ENCODE measurements around the gene SUCO.
A peak's percentile ranks its signal among the peaks of the same experiment; 100 is the strongest.

The SUCO gene

DNA sequence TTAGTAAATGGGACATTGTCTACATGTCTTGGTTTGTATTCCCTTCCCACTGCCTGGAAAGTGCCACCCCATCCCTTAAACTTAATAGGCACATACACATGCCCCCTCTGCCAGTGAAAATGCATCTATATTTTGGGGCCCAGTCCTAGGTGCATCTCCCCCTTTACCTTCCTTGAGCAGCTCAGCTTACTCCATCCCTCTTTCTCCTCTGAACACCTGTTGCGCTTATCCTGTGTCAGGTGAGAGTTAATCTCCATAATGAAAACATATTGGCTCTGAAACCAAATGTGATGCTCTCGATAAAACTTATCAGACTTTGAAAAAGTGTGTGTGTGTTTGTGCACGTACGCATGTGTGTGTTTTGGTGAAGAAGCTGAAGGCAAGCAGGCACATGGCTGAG is 15.4 kb upstream of the SUCO start:
- DNase-seq = no peak

DNA sequence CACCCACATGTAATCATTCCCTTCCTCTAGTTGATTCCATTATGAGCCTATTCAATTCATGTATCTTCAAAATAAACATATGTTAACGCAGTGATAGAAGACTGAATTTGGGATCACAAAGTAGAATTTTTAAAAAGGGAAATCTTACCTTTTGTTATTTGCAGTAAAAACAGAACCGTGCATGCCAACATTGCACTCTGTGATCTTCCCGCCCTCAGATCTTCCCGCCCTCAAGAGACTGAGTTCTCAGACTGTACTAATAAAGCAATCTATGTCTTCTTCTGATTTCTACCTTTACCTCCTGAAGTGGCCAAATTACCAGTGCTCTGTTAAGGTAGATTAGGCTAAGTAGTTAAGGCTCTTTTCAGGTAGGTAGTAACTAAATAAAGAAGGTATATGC is 3.6 kb upstream of the SUCO start:
- no peak for DNase-seq

DNA sequence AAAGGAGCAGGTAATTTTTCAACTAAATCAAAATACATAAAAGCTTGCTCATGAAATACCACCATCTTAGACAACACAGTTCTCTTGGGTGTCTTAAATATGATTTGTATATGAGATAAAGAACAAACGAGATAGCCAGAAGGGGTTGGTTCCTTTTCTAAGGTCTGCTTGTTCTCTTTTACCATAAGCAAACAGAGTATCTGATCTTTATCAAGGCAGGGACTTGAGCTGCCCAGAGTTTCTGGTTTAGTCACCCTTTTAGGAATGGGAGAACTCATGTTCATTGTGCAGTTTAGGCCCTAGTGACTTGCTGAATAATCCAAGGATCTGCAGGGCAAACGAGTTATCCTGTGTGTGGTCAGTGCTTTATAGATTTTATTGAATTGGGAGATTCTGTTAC is 3.0 kb upstream of the SUCO start:
- no peak for DNase-seq

DNA sequence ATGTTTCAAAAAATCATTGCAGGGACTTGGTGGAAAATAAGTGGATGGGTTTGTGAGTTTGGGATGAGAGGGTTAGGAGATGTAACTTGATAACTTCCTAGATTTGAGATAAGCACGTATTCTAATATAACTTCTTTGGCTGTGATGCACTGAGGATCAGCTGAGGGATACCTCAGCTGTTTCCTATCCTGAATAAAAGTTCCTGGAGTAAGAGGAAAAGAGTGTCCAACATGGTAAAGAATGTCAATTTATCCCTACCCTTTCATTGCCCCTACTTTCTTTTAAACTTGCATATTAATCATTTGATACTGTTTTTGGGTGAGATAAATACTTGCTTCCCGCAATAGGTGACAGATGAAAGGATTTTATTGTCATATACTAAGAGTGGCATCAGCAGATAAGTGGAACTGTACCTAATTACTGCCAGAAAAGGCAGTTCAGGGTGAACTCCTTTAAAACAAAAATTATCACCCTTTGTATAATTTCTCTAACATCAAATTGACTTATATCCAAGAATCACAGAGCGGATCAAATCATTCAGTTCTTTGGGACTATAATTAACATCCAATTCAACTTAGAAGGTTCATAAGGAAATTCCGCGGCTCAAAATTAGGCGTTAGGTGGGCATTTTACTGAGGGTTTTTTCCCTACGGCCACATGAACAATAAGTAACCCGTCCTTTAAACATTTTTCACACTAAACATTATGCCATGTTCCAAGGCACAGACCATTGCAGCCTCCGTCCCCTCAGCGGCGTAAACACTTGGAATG is 1.4 kb upstream of the SUCO start:
- no peak for DNase-seq

DNA sequence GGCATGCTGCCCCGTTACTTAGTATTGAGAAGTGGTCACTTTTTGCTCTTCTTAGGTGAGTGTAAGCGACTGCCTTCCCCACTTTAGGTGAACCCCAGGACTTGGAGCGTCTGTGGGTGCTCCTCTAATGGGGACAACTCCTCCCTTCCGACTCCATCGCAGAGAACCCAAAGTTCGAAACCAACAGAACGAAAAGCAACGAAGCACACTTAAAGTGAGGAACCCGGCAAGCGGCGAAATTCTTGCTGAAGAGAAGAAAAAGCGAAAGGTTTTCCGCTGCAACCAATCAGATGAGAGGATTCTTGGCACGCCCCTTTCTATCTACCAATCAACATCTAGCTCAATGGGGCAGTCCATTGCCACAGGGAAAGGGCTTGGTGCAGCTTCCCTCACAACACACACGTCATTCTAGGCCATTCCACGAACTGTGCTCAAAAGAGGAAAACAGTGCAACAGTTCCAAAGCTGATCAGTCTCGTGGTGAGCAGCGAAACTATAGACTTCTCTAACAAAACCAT is 709 bp upstream of the SUCO start:
- peak; percentile 95 for DNase-seq

DNA sequence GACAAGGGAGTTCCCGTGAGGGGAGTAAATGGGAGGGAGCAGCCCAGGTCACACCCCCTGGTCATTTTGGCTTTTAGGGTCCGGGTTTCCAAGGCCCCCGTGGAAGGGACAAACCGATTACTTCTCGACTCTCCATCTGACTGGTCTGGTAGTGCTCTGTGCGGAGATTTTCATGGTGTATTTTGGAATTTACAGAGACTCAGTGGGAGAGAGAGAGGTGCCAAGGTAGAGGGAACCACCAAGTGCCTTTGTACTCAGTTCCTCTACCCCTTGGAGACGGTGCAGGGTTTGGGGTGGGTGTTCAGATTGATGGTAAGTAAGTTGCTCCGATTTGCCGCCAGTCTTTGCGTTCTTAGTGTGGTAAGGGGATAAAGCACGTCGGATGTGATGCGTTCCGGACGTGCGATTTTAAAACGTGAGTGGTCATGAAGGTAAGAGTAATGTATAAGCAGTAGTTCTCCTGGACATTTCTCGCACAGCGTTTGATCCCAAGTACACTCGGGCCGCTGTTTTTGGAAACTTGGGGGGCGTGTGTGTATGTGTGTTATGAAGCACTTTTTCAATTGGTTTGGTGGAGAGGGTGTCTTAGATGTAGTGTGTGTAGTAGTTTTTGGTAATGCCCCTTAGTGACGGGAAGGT is 682 bp downstream of the SUCO start:
- DNase-seq = peak; percentile 66

DNA sequence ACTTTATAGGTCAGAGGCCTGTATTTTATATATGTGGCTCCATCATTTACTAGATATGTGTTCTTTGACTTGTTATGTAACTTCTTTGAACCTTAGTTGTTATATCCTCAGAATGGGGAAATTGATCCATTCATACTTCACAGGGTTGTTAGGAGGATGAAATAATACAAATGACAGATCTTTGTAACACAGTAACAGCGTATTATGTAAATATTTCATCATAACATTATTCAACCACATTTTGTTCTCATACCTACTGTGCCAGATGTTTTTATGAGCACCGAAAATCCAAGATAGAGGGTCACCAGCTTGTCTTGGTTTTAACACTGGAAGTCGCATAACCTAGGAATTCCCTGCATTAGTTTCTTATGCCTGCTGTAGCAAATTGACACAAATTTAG is 3.3 kb downstream of the SUCO start:
- no peak for DNase-seq

DNA sequence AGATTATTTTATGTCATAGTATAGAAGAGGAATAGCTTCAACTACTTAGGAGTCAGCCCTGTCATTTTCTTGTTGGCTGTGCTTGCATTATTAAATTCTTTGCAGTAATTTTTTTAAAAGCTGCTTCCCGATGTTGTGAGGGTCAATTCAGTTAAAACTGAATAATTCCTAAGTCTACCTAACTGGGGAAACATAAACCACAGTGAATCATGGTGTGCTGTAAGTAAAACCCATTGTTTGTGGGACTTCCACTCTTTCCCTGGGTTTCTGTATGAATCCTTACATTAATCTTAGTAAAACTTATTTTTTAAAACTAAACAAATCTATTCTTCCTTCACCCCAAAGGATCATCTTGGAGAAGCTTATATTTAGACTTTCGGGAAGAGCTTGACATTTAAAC is 4.4 kb downstream of the SUCO start:
- DNase-seq = no peak

DNA sequence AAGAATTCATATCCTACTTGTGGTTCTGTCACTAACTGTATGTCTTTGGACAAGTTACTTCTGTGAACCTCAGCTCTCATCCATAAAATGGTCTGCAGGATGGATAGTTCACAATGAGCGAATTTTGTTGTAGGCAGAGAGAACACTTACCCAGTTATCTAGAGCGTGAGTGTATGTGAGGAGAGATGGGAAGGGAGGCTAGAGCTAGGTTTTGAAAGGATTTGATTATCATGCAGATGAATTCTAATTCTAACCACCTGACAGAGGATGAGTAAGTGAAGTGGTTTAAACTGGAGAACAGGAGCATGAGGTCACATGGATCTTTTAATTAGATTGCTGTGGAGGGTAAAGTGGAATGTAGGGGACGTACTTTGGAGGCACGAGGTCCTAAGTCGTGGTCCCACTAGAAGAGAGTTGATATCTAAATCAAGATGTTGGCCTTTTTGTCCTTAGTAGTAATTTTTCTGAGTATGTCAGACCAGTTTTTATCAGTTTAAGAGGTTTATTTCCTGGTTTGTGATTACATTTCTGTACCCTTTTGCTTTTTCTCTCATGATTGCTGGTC is 5.0 kb downstream of the SUCO start:
- DNase-seq = no peak

DNA sequence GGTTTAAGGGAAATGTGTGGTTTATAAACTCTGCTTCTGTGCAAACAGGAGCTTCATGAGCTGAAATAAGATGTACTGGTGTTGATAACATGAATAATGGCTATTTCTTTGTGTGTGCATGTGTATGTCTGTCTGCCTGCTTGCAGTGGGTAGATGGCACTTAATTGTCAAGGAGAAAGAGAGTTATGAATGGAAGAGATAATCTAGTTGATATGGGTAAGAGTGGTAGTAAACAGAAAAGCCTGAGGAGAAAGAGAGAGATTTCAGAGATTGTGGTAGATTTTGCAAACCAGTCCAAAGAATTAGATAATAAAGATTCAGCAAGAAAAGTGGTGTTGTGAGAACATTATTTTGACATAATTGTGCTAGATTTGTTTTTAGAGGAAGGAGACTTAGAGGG is 7.7 kb downstream of the SUCO start:
- no peak for DNase-seq

DNA sequence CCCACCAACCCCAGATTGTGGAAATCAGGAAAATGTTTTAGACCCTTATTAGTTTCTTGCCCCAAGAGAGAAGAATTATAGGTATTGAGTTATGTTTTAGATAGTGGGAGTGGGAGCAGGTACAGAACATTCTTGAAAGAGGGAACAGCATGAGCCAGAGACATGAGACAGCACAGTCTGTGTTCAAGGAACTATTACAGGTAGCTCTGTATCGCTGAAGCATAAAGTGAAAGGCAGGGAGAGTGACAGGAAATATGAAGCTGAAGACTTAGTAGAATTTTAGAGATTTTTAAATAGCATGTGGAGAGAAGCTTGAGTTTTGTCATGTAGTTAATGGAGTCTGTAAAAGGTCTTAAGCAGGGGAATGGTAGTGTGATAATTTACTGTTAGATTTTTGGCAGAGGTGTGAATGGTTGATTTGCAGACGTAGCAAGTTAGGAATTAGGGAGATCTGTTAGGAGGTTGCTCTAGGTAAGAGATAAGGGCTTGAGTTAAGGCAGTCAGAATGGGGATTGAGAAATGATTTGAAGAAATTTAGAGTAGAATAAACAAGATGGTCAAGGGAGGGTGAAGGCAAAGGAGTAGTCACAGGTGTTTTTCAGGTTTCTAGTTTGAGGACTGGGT is 11.6 kb downstream of the SUCO start:
- no peak for DNase-seq

DNA sequence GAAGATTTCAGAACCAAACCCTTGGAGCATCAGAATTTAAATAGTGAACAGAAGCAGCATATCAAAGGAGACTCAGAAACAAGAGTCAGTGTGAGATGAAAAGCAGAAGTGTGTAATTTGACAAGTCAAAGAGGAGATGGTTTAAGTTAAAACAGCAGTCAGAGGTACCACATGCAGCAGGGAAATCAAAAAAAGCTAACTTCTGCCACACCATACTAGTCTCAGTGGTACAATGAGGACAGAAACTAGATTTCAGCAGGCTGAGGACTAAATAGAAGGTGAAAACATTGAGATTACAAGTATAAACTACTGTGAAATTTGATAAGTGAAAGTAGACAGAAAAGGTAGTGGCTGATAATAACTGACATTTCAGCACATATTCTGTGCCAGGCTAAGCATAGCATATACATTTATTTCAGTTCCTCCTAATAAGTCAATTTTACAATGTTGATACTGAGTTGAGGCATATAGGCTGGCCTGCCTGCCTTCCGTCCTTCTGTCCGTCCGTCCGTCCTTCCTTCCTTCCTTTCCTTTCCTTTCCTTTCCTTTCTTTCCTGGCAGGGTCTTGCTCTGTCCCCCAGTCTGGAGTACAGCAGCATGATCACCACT is 12.6 kb downstream of the SUCO start:
- no peak for DNase-seq

DNA sequence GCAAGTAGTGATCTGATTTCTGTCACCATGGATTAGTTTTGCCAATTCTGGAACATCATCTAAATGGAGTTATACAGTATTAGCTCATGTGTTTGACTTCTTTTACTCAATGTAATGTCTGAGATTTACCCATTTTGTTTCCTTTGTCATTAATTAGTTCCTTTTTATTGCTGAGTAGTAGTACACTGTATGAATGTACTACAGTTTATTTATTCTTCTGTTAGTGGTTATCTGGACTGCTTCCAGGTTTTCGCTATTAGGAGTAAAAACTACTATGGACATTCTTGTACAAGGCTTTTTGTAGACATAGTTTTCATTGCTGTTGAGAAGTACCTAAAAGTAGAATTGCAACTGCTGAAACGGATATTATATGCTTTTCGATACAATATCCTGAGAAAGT is 14.1 kb downstream of the SUCO start:
- DNase-seq = no peak

DNA sequence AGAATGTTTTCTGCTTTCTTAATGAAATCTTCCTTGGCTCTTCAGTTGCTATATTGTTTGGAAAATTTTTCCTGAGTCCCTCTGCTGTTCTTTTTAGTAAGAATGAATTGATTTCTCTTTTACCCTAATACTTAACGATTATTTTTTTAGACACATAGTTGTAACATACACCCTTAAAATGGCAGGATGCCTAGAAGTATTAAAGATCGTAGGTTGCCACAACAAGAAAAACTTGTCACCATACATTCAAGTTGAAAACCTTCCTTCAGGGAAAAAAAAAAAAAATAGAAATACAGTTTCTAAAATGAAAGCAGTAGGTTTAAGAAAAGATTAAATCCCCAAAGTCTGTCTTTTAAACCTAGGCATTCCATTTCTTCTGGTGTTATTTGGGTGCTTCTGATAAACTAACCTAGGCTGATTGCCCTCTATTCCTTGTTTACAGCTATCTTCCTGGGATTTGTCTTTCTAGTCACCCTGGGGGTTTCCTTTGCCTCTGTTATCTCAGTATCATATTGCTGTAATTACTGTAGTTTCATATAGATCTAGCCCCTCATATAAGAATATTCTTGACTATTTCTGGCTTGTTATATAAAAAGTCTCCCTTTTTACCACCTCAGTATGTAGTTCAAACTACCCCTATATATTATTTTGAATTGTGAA is 16.8 kb downstream of the SUCO start:
- DNase-seq = no peak

DNA sequence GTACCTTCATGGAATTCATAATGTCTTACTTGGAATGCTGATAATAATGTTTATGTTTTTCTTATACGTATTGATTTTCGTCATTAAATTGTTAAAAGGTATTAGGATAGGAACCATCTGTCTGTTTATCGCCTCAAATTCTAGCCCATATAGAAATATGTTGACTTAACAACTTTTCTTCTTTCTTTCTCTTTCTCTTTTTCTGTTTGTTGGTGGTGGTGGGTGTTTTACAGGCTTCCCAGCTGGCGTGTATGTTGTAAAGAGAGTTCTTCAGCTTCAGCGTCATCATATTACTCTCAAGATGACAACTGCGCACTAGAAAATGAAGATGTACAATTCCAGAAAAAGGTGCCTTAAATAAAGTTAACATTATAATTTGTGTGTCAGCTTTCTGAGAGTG is 18.3 kb downstream of the SUCO start:
- DNase-seq = no peak

DNA sequence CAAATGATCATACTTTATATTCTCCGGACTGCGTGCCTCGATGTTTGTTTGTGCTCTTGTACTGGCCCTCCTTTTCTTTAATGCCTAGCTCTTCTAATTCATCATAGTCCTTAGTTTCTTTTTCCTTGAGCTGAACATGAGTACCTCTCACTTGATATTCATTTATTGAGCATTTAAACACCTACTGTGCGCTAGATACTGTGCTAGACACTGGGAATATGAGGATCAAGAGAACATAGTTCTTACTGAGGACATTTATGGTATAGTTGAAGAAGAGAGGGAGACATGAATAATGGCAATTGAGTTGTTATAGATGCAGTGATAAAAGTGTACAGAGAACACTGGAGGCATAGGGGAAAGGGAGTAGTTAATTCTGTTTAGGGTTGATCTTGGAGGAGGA is 22.0 kb downstream of the SUCO start:
- DNase-seq = no peak

DNA sequence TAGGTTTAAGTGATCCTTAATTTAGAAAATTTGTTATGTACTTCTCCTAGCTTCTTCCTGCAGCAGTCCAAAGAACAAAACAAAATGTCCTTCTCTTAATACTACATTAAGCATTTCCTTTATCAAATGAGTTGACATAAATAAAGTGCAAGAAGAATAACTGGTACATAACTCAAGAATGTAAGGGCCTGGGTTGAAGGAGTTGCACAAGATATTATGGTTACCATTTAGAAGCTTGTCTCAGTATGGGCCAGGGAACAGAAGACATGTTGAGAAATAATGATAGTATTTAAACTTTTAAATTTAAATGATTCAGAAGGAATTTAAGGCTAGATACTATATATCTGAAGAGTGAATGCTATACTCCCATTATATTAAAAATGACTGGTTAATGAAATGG is 23.5 kb downstream of the SUCO start:
- no peak for DNase-seq

DNA sequence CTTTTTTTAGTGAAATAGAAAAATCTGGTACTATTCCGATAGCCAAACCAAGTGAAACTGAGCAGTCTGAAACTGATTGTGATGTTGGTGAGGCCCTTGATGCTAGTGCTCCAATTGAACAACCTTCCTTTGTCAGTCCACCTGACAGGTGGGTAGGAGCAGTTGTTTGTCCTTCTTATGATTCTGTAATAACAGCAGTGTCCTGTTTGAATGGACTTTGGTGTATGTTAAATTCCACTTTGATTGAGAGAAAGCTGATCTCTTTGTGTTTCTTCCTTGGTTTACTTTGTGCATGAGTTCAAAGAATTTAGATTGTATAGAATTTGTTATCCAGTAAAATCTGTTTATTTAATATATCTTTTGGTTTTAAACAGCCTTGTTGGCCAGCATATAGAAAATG is 24.3 kb downstream of the SUCO start:
- no peak for DNase-seq

DNA sequence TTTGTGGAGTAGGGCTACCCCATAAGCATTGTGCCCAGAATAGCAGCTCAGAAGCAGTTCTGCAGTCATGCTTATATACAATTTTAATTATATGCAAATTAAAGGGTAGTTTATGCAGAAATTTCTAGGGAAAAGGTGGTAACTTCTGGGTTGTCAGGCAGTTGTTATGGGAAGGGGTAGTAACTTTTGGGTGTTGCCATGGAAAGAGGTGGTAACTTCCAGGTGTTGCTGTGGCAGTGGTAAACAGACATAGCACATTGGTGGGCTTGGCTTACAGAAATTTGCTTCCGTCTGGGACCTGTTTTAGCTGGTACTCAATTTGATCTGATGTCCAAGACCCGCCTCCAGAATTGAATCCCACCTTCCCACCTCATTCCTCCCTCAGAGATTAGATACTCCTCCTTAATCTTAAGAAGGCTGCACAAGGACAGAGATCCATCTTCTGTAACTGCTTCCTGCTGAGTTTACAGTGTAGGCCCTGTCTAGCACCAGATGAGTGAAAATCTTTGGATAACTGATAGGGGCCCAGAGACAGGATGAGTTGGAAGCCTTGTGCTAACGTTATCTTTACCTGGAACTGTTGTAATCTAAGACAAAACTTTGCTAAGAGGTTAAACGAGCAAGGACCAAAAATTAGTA is 26.7 kb downstream of the SUCO start:
- no peak for DNase-seq

DNA sequence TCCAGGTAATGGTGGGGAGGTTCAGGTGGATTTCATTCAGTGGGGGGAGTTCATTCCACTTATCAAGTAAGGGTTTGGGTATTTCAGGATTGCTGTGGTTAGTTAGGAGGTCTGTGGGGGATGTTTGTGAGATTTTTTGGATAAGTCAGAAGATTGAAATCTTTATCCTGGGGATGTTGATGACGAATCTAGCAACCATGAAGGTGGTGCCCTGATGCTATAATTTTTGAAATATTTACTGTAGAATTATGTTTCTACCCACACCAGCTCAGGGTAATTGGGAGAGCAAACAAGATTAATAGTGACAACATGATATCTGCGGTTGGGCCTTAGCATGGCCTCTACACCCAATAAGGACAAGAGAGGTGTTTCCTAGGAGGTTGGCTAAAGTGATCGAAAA is 28.3 kb downstream of the SUCO start:
- DNase-seq = no peak

DNA sequence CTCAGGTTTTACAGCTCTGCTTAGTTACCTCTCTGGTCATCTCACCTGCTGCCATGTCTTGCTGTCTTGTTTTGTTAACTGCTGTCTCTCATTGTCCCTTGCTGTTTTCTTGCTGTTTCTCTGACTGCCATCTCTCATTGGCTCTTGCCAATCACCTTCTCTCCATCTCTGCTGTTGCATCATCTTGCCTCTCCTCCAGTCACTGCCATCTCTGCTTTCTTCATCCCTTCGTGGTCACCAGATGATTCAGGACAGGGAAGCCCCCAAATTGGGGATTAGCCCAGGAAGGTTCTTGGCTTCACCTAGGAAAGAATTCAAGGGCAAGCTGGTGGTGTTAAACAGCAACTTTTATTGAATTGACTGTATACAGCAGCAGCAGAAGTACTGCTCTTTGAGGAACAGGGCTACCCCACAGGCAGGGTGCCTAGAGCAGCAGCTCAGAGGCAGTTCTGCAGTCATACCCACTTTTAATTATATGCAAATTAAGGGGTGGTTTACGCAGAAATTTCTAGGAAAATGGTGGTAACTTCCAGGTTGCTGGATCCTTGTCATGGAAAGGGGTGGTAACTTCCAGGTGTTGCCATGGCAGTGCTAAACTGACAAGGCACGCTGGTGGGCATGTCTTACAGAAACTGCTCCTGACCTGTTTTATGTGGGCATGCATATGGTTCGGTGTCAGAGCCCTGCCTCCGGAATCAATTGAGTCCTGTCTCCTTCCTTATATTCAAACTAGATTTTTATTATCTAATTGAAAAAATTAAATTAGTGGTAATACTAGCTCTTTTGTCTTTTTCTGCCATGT is 33.4 kb downstream of the SUCO start:
- DNase-seq = no peak

DNA sequence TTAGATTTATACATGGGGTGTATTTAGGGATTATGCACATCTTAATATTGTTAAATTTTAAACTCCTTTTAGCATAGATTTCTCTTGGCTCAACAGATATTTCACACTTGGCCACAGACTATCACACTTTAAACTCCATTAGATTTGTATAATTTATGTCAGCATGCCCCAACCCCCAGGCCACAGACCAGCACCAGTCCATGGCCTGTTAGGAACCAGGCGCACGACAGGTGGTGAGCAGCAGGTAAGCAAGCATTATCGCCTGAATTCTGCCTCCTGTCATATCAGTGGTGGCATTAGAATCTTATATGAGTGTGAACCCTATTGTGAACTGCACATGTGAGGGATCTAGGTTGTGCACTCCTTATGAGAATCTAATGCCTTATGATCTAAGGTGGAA is 34.8 kb downstream of the SUCO start:
- DNase-seq = no peak

All from left hindlimb (tissue), 1 donor.